H9 (cell line): Measurements from ENCODE around the gene OAS2. TPM values are rescaled to one million over a fixed set of nuclear protein-coding genes. Genes with fewer than 3 reads are reported as not detected.

Experiments
- DNase-seq: peaks from one replicate; pipeline ENCODE4 v3.0.0-alpha.2; 2017
- H2AFZ ChIP-seq: one replicate; pipeline ENCODE4 v1.6.1; 2013; ENCODE audit warnings: mild to moderate bottlenecking, low read length, control low read depth, moderate library complexity
- H2AK5ac ChIP-seq: 2 replicates; pipeline ENCODE4 v1.6.1; 2013; ENCODE audit warnings: low read length, control low read depth, mixed read lengths; ENCODE audit not compliant: insufficient read length
- H2BK120ac ChIP-seq: one replicate; pipeline ENCODE4 v1.6.1; 2013; ENCODE audit warnings: low read depth, mild to moderate bottlenecking, low read length, control low read depth, inconsistent platforms; ENCODE audit not compliant: poor library complexity, severe bottlenecking
- H2BK12ac ChIP-seq: 2 replicates; pipeline ENCODE4 v1.6.1; 2013; ENCODE audit warnings: low read length, control low read depth, mixed read lengths, low read depth; ENCODE audit not compliant: insufficient read length
- H2BK15ac ChIP-seq: 2 replicates; pipeline ENCODE4 v1.6.1; 2013; ENCODE audit warnings: low read depth, low read length, control low read depth
- H2BK20ac ChIP-seq: one replicate; pipeline ENCODE4 v1.6.1; 2013; ENCODE audit warnings: low read depth, mild to moderate bottlenecking, low read length, control low read depth, inconsistent platforms; ENCODE audit not compliant: poor library complexity, severe bottlenecking
- H2BK5ac ChIP-seq: 2 replicates; pipeline ENCODE4 v1.6.1; 2013; ENCODE audit warnings: low read length, control low read depth, mixed read lengths; ENCODE audit not compliant: insufficient read length
- H3K14ac ChIP-seq: 2 replicates; pipeline ENCODE4 v1.6.1; 2013; ENCODE audit warnings: low read length, control low read depth; ENCODE audit not compliant: insufficient read depth
- H3K18ac ChIP-seq: 2 replicates; pipeline ENCODE4 v1.6.1; 2013; ENCODE audit warnings: low read depth, mild to moderate bottlenecking, mixed read lengths, low read length, control low read depth; ENCODE audit not compliant: insufficient read length
- H3K23ac ChIP-seq: 2 replicates; pipeline ENCODE4 v1.6.1; 2013; ENCODE audit warnings: low read length, control low read depth, mixed read lengths, low read depth; ENCODE audit not compliant: insufficient read length
- H3K23me2 ChIP-seq: 2 replicates; pipeline ENCODE4 v1.6.1; 2013; ENCODE audit warnings: low read depth, mild to moderate bottlenecking, mixed read lengths, low read length, control low read depth; ENCODE audit not compliant: insufficient read length, poor library complexity, severe bottlenecking
- H3K27ac ChIP-seq: 2 replicates; pipeline ENCODE4 v1.5.1; 2013; ENCODE audit warnings: low read length, control low read depth, mixed read lengths, low read depth; ENCODE audit not compliant: insufficient read length
- H3K27me3 ChIP-seq: 2 replicates; pipeline ENCODE4 v1.6.1; 2013; ENCODE audit warnings: low read length, control low read depth, inconsistent platforms; ENCODE audit not compliant: insufficient read depth
- H3K4ac ChIP-seq: 2 replicates; pipeline ENCODE4 v1.6.1; 2013; ENCODE audit warnings: low read depth, mild to moderate bottlenecking, control low read depth, inconsistent platforms, low read length, moderate library complexity
- H3K4me1 ChIP-seq: 2 replicates; pipeline ENCODE4 v1.6.1; 2013; ENCODE audit warnings: low read length, control low read depth, inconsistent platforms; ENCODE audit not compliant: insufficient read depth
- H3K4me2 ChIP-seq: 2 replicates; pipeline ENCODE4 v1.6.1; 2013; ENCODE audit warnings: low read length, control low read depth, mixed read lengths; ENCODE audit not compliant: insufficient read length, insufficient read depth
- H3K56ac ChIP-seq: 2 replicates; pipeline ENCODE4 v1.6.1; 2013; ENCODE audit warnings: low read depth, mild to moderate bottlenecking, mixed read lengths, low read length, control low read depth; ENCODE audit not compliant: insufficient read length
- H3K79me1 ChIP-seq: 2 replicates; pipeline ENCODE4 v1.6.1; 2013; ENCODE audit warnings: low read depth, mild to moderate bottlenecking, moderate library complexity, low read length, control low read depth, inconsistent platforms; ENCODE audit not compliant: insufficient read depth, poor library complexity, severe bottlenecking
- H3K79me2 ChIP-seq: 2 replicates; pipeline ENCODE4 v1.6.1; 2013; ENCODE audit warnings: low read length, control low read depth, inconsistent platforms; ENCODE audit not compliant: insufficient read depth
- H3K9ac ChIP-seq: 2 replicates; pipeline ENCODE4 v1.6.1; 2013; ENCODE audit warnings: low read length, control low read depth, mixed read lengths; ENCODE audit not compliant: insufficient read length; ENCODE audit errors: extremely low read depth
- H3K9me3 ChIP-seq: one replicate; pipeline ENCODE4 v1.6.1; 2013; ENCODE audit warnings: low read depth, low read length, inconsistent platforms; ENCODE audit not compliant: control insufficient read depth
- H3T11ph ChIP-seq: one replicate; pipeline ENCODE4 v1.6.1; 2013; ENCODE audit warnings: mild to moderate bottlenecking, low read length, control low read depth, inconsistent platforms
- H4K20me1 ChIP-seq: one replicate; pipeline ENCODE4 v1.6.1; 2013; ENCODE audit not compliant: control insufficient read depth, insufficient read length, insufficient read depth
- H4K5ac ChIP-seq: 2 replicates; pipeline ENCODE4 v1.6.1; 2013; ENCODE audit warnings: low read depth, mild to moderate bottlenecking, mixed read lengths, low read length, control low read depth; ENCODE audit not compliant: insufficient read length
- H4K8ac ChIP-seq: replicated peaks from 2 replicates; pipeline ENCODE4 v1.6.1; 2013; ENCODE audit warnings: low read length, control low read depth, mixed read lengths, low read depth; ENCODE audit not compliant: insufficient read length
- H4K91ac ChIP-seq: 2 replicates; pipeline ENCODE4 v1.6.1; 2013; ENCODE audit warnings: low read depth, mild to moderate bottlenecking, moderate library complexity, mixed read lengths, low read length, control low read depth; ENCODE audit not compliant: insufficient read length
- H3K27ac Mint-ChIP-seq, 3 experiments: 2 replicates in 2 of 3; 3 replicates in 1 of 3; pipeline ENCODE4 v1.8.0; 2020 to 2021; ENCODE audit warnings: mixed read lengths in 3 of 3, mild to moderate bottlenecking in 1 of 3, moderate library complexity in 1 of 3
- H3K27me3 Mint-ChIP-seq: 2 replicates; pipeline ENCODE4 v1.8.0; 2021; ENCODE audit warnings: low read depth, mild to moderate bottlenecking, moderate library complexity, mixed read lengths
- H3K36me3 Mint-ChIP-seq, 3 experiments: 2 replicates in 2 of 3; 3 replicates in 1 of 3; pipeline ENCODE4 v1.8.0; 2020 to 2021; ENCODE audit warnings: low read depth in 3 of 3, mixed read lengths in 3 of 3; ENCODE audit not compliant: insufficient read depth in 1 of 3
- H3K4me1 Mint-ChIP-seq, 2 experiments: 2 replicates each; pipeline ENCODE4 v1.8.0; 2020; ENCODE audit warnings: mixed read lengths in 2 of 2
- H3K4me3 Mint-ChIP-seq, 2 experiments: 2 replicates in 1 of 2; 3 replicates in 1 of 2; pipeline ENCODE4 v1.8.0; 2020 to 2021; ENCODE audit warnings: mild to moderate bottlenecking in 2 of 2, mixed read lengths in 2 of 2, moderate library complexity in 1 of 2
- H3K9me3 Mint-ChIP-seq, 2 experiments: 2 replicates in 1 of 2; 3 replicates in 1 of 2; pipeline ENCODE4 v1.8.0; 2020; ENCODE audit warnings: mild to moderate bottlenecking in 2 of 2, mixed read lengths in 2 of 2, moderate library complexity in 1 of 2
- WGBS: extraction: QIAGEN DNeasy Blood & Tissue Kit; methylation state at CpG from one replicate; pipeline ENCODE4 v1.1.7; 2013; ENCODE audit warnings: missing lambda C conversion rate, low lambda C conversion rate, mixed read lengths; ENCODE audit not compliant: insufficient read length; ENCODE audit errors: extremely low coverage; 5-methylcytosine and 5-hydroxymethylcytosine counted together
- total RNA-seq: library from RNA; stranded (reverse); gene quantifications from 2 replicates; pipeline ENCODE4 v1.2.1, GENCODE V29; 2021
- TF ChIP-seq, protein P1 (sequence below): fragments of 200-600 bp; sonication (generic); conservative IDR thresholded peaks from 3 replicates; pipeline ENCODE4 v1.8.0; 2021; ENCODE audit warnings: antibody characterized with exemption, mild to moderate bottlenecking

OAS2 gene
- total RNA-seq, 1 experiment from 2014 or later: not detected

DNA sequence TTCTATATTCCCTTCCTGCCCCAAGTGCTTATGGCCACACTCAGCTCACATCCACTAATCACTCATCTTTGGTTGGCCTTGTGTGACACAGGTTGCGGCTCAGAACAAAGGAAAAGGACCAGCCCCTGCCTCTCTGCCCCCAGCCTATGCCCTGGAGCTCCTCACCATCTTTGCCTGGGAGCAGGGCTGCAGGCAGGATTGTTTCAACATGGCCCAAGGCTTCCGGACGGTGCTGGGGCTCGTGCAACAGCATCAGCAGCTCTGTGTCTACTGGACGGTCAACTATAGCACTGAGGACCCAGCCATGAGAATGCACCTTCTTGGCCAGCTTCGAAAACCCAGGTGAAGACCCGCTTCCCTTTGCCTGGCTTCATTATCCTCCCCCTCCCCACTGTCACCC is 15.8 kb upstream of the OAS2 start:
- Histone ChIP-seq H3K14ac (peak overlapping the region; percentile 49; the same call in 1 of the 2 replicates), H4K8ac (no peak overlapping the region), H3K9me3 (no peaks in the 10 kb centered on the region), H3K9ac (no peak overlapping the region), H3K4me1 (no peaks in the 10 kb centered on the region), H2AFZ (no peak overlapping the region), H2BK20ac (no peak overlapping the region), H3K79me2 (no peaks in the 10 kb centered on the region), H2BK15ac (no peak overlapping the region), H2BK12ac (no peak overlapping the region), H3K4me2 (no peak overlapping the region), H2BK120ac (no peak overlapping the region), H3K56ac (no peak overlapping the region), H2AK5ac (no peak overlapping the region), H2BK5ac (no peak overlapping the region), H3K23ac (no peak overlapping the region), H3K27ac (no peak overlapping the region), H4K5ac (no peak overlapping the region), H3K79me1 (no peaks in the 10 kb centered on the region), H3K18ac (no peak overlapping the region), H4K20me1 (no peaks in the 10 kb centered on the region), H3K4ac (no peak overlapping the region), H3T11ph (no peak overlapping the region), H3K27me3 (no peaks in the 10 kb centered on the region), H4K91ac (no peak overlapping the region), H3K23me2 (peaks cover 3% of the 10 kb centered on the region)
- H3K4me1 Mint-ChIP-seq: peaks cover 0 to 2% of the 10 kb centered on the region in 2 experiments; a peak in 1 of 4 replicates
- H3K9me3 Mint-ChIP-seq: peaks cover 20 to 31% of the 10 kb centered on the region in 2 experiments
- H3K4me3 Mint-ChIP-seq: no peak overlapping the region; a peak in 1 of 5 replicates
- no CpG with 5 or more reads among the region's 7 CpGs for WGBS
- H3K27me3 Mint-ChIP-seq: peaks cover 26% of the 10 kb centered on the region
- DNase-seq: no peak
- peaks cover 6 to 12% (median 10%) of the 10 kb centered on the region in 3 experiments; a peak in 5 of 7 replicates for H3K36me3 Mint-ChIP-seq
- TF ChIP-seq, protein P1, sequence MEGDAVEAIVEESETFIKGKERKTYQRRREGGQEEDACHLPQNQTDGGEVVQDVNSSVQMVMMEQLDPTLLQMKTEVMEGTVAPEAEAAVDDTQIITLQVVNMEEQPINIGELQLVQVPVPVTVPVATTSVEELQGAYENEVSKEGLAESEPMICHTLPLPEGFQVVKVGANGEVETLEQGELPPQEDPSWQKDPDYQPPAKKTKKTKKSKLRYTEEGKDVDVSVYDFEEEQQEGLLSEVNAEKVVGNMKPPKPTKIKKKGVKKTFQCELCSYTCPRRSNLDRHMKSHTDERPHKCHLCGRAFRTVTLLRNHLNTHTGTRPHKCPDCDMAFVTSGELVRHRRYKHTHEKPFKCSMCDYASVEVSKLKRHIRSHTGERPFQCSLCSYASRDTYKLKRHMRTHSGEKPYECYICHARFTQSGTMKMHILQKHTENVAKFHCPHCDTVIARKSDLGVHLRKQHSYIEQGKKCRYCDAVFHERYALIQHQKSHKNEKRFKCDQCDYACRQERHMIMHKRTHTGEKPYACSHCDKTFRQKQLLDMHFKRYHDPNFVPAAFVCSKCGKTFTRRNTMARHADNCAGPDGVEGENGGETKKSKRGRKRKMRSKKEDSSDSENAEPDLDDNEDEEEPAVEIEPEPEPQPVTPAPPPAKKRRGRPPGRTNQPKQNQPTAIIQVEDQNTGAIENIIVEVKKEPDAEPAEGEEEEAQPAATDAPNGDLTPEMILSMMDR: no peak
- H3K27ac Mint-ChIP-seq: peak overlapping the region in 1 of 3 experiments; percentile 75; a peak in 1 of 7 replicates
